Fibroblast of lung (primary cell): Measurements from ENCODE around the gene ZNF544. TPM values are rescaled to one million over a fixed set of nuclear protein-coding genes. Genes with fewer than 3 reads are reported as not detected.

Source experiments
- DNase-seq, 2 donors: peaks; one replicate each; pipeline versions ENCODE4 v3.0.0 to v3.0.0-alpha.2; 2010; ENCODE audit warnings: low read depth in 2 of 2
- H2AFZ ChIP-seq: 2 replicates; pipeline ENCODE4 v1.5.1; 2012; ENCODE audit warnings: low read length, control low read depth, inconsistent platforms
- H3K27ac ChIP-seq: 2 replicates; pipeline ENCODE4 v1.5.1; 2011; ENCODE audit warnings: low read length, control low read depth; ENCODE audit not compliant: insufficient read depth
- H3K27me3 ChIP-seq: 2 replicates; pipeline ENCODE4 v1.5.1; 2011; ENCODE audit warnings: mild to moderate bottlenecking, low read length; ENCODE audit not compliant: control insufficient read depth, insufficient read depth
- H3K36me3 ChIP-seq: 2 replicates; pipeline ENCODE4 v1.5.1; 2011; ENCODE audit warnings: low read length; ENCODE audit not compliant: control insufficient read depth, insufficient read depth
- H3K4me1 ChIP-seq: 2 replicates; pipeline ENCODE4 v1.5.1; 2011; ENCODE audit warnings: low read length; ENCODE audit not compliant: control insufficient read depth, insufficient read depth; ENCODE audit errors: extremely low read depth
- H3K4me2 ChIP-seq: 2 replicates; pipeline ENCODE4 v1.5.1; 2011; ENCODE audit warnings: low read length, control low read depth; ENCODE audit not compliant: insufficient read depth; ENCODE audit errors: extremely low read depth
- H3K4me3 ChIP-seq, 4 experiments: fragments of 200-600 bp in 1 of 4; sonication (generic) in 1 of 4; replicated peaks in 1 of 4; 2 replicates each; pipeline ENCODE4 v1.5.1; 2011 to 2016; ENCODE audit warnings: low read length in 4 of 4, low read depth in 3 of 4, mild to moderate bottlenecking in 3 of 4, control low read depth in 2 of 4, inconsistent platforms in 1 of 4, mixed read lengths in 1 of 4; ENCODE audit not compliant: insufficient read depth in 1 of 4; ENCODE audit errors: control extremely low read depth in 1 of 4
- H3K79me2 ChIP-seq: 2 replicates; pipeline ENCODE4 v1.5.1; 2012; ENCODE audit warnings: mild to moderate bottlenecking, low read length, inconsistent platforms; ENCODE audit not compliant: control insufficient read depth, insufficient read depth
- H3K9ac ChIP-seq: 2 replicates; pipeline ENCODE4 v1.5.1; 2011; ENCODE audit warnings: mild to moderate bottlenecking, low read length, control low read depth; ENCODE audit not compliant: insufficient read depth
- H3K9me3 ChIP-seq: 2 replicates; pipeline ENCODE4 v1.5.1; 2012; ENCODE audit warnings: low read depth, low read length; ENCODE audit not compliant: control insufficient read depth, insufficient read depth
- H4K20me1 ChIP-seq: 2 replicates; pipeline ENCODE4 v1.5.1; 2011; ENCODE audit warnings: low read length; ENCODE audit not compliant: control insufficient read depth, insufficient read depth; ENCODE audit errors: extremely low read depth
- EZH2 ChIP-seq: IDR thresholded peaks from 2 replicates; pipeline ENCODE4 v1.5.1; 2012; ENCODE audit warnings: low read length, control low read depth, mild to moderate bottlenecking; ENCODE audit errors: missing control alignments
- polyA plus RNA-seq, 2 donors: library from polyadenylated mRNA; depleted of rRNA in 1 of 2; stranded (reverse) in 1 of 2; unstranded in 1 of 2; fragments of >200 nt; gene quantifications; 2 replicates each; pipeline ENCODE4 v1.2.1, GENCODE V29; 2011 to 2012; ENCODE audit warnings: missing spikeins in 1 of 2
- total RNA-seq: library from RNA; depleted of rRNA; stranded (reverse); fragments of >200 nt; gene quantifications from 2 replicates; pipeline ENCODE4 v1.2.1, GENCODE V29; 2014
- TF ChIP-seq, protein P1 (sequence below), 2 donors: IDR thresholded peaks in 1 of 2; conservative IDR thresholded peaks in 1 of 2; 1 replicate in 1 of 2; 2 replicates in 1 of 2; pipeline ENCODE4 v1.5.1; 2011 to 2012; ENCODE audit warnings: low read length in 2 of 2, control low read depth in 1 of 2, inconsistent platforms in 1 of 2, low read depth in 1 of 2, mild to moderate bottlenecking in 1 of 2

The ZNF544 gene
- total and polyA plus RNA-seq, 2 donors (not counting 1 experiment from before 2014, with no cell fraction given): 17.6 to 40.8 TPM

DNA sequence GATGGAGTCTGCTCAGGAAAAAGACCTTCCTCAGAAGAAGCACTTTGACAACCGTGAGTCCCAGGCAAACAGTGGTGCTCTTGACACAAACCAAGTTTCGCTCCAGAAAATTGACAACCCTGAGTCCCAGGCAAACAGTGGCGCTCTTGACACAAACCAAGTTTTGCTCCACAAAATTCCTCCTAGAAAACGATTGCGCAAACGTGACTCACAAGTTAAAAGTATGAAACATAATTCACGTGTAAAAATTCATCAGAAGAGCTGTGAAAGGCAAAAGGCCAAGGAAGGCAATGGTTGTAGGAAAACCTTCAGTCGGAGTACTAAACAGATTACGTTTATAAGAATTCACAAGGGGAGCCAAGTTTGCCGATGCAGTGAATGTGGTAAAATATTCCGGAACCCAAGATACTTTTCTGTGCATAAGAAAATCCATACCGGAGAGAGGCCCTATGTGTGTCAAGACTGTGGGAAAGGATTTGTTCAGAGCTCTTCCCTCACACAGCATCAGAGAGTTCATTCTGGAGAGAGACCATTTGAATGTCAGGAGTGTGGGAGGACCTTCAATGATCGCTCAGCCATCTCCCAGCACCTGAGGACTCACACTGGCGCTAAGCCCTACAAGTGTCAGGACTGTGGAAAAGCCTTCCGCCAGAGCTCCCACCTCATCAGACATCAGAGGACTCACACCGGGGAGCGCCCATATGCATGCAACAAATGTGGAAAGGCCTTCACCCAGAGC lies 16.2 kb upstream of the ZNF544 start:
- no peak overlapping the region for H3K9ac ChIP-seq
- H3K4me1 ChIP-seq: no peaks in the 10 kb centered on the region
- no peak overlapping the region for H3K4me3 ChIP-seq
- peaks cover 2% of the 10 kb centered on the region for H3K9me3 ChIP-seq
- no peak for TF ChIP-seq EZH2
- TF ChIP-seq, protein P1, sequence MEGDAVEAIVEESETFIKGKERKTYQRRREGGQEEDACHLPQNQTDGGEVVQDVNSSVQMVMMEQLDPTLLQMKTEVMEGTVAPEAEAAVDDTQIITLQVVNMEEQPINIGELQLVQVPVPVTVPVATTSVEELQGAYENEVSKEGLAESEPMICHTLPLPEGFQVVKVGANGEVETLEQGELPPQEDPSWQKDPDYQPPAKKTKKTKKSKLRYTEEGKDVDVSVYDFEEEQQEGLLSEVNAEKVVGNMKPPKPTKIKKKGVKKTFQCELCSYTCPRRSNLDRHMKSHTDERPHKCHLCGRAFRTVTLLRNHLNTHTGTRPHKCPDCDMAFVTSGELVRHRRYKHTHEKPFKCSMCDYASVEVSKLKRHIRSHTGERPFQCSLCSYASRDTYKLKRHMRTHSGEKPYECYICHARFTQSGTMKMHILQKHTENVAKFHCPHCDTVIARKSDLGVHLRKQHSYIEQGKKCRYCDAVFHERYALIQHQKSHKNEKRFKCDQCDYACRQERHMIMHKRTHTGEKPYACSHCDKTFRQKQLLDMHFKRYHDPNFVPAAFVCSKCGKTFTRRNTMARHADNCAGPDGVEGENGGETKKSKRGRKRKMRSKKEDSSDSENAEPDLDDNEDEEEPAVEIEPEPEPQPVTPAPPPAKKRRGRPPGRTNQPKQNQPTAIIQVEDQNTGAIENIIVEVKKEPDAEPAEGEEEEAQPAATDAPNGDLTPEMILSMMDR (conservative IDR thresholded peaks at IDR 0.05 in 1 of 2, IDR thresholded peaks at IDR 0.05 in 1 of 2; ENCODE audit: low read depth in 1 of 2, low read length in 2 of 2): no peak
- H2AFZ ChIP-seq: no peak overlapping the region
- DNase-seq: no peak
- H3K36me3 ChIP-seq: peaks cover 22% of the 10 kb centered on the region
- H3K27me3 ChIP-seq: no peaks in the 10 kb centered on the region
- H3K79me2 ChIP-seq: no peaks in the 10 kb centered on the region
- H3K27ac ChIP-seq: no peak overlapping the region
- H3K4me2 ChIP-seq: no peak overlapping the region
- H4K20me1 ChIP-seq: no peaks in the 10 kb centered on the region

DNA sequence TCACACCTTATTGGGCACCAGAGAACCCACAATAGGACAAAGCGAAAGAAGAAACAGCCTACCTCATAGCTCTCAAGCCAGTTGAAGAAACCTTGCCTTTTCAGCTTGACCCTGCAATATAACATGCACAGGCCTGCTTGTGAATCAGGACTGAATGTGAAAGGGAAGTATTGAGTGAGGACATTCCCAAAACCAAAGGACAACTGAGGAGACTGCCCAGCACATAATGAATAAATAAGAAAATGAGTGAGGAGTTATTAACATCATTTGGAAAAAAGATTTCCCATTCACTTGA lies 15.7 kb upstream of the ZNF544 start:
- Histone ChIP-seq H4K20me1 (no peaks in the 10 kb centered on the region), H3K4me1 (no peaks in the 10 kb centered on the region), H3K36me3 (peaks cover 17% of the 10 kb centered on the region), H3K4me2 (no peak overlapping the region), H3K4me3 (no peak overlapping the region), H3K79me2 (no peaks in the 10 kb centered on the region), H3K9ac (no peak overlapping the region), H2AFZ (no peak overlapping the region), H3K27me3 (no peaks in the 10 kb centered on the region), H3K9me3 (peaks cover 1% of the 10 kb centered on the region), H3K27ac (no peak overlapping the region)
- no peak for TF ChIP-seq EZH2
- TF ChIP-seq, protein P1 (conservative IDR thresholded peaks at IDR 0.05 in 1 of 2, IDR thresholded peaks at IDR 0.05 in 1 of 2; ENCODE audit: low read depth in 1 of 2, low read length in 2 of 2): no peak
- DNase-seq: no peak

- Histone ChIP-seq H3K4me2 (no peak overlapping the region), H4K20me1 (no peaks in the 10 kb centered on the region), H3K4me1 (no peaks in the 10 kb centered on the region), H3K27ac (no peak overlapping the region), H3K36me3 (peaks cover 2% of the 10 kb centered on the region), H2AFZ (no peak overlapping the region), H3K9me3 (no peaks in the 10 kb centered on the region), H3K9ac (no peak overlapping the region), H3K4me3 (no peak overlapping the region), H3K79me2 (no peaks in the 10 kb centered on the region), H3K27me3 (no peaks in the 10 kb centered on the region)
- TF ChIP-seq, protein P1 (conservative IDR thresholded peaks at IDR 0.05 in 1 of 2, IDR thresholded peaks at IDR 0.05 in 1 of 2; ENCODE audit: low read depth in 1 of 2, low read length in 2 of 2): no peak
- TF ChIP-seq EZH2: no peak
- no peak for DNase-seq
Observed at GRCh38 chr19:58217069-58217481, 11.6 kb upstream of the ZNF544 start.
